Fibroblast of skin of right biceps (primary cell): ENCODE measurements around the gene PRKRA.
A peak's percentile ranks its signal among the peaks of the same experiment; 100 is the strongest.
"Not testable (repeated sequence)": the region's sequence is repeated elsewhere in the genome, so short reads cannot be mapped to it uniquely, and the experiment has no call there.

Experiments
- DNase-seq: peaks from one replicate; pipeline ENCODE4 v3.0.0-alpha.2; 2013

PRKRA gene

GRCh38 chr2:178450774-178451525 lies at the start of gene PRKRA, which contains the start of gene PJVK:
Gene PRKRA (minus strand): TSS chr2:178451175. CDS start chr2:178451030, 145 bp downstream.
Gene PJVK (plus strand): TSS chr2:178451378. CDS start chr2:178453410, 2,032 bp downstream.
- DNase-seq, result peak; percentile 97

GRCh38 chr2:178499640-178500039 lies 48.7 kb upstream of the PRKRA start:
- no peak for DNase-seq

GRCh38 chr2:178498137-178498536 lies 47.2 kb upstream of the PRKRA start:
- no peak for DNase-seq

- DNase-seq, result no peak
Observed at GRCh38 chr2:178496049-178496448, 45.1 kb upstream of the PRKRA start.

GRCh38 chr2:178491612-178492011 lies 40.6 kb upstream of the PRKRA start:
- no peak for DNase-seq

GRCh38 chr2:178485356-178485755 lies 34.4 kb upstream of the PRKRA start:
- no peak for DNase-seq

- DNase-seq, result peak; percentile 52
Observed at GRCh38 chr2:178484245-178485041, 33.5 kb upstream of the PRKRA start.

GRCh38 chr2:178482437-178482836 lies 31.5 kb upstream of the PRKRA start:
- no peak for DNase-seq

GRCh38 chr2:178480227-178481181 lies 29.5 kb upstream of the PRKRA start, which contains the start of gene PLEKHA3:
Gene PLEKHA3 (plus strand): TSS chr2:178480457. CDS start chr2:178480870, 413 bp downstream.
- peak; percentile 94 for DNase-seq

GRCh38 chr2:178479758-178480226 lies 28.8 kb upstream of the PRKRA start:
- peak; percentile 1 for DNase-seq

GRCh38 chr2:178479275-178479616 lies 28.3 kb upstream of the PRKRA start:
- no peak for DNase-seq

GRCh38 chr2:178478439-178479274 lies 27.7 kb upstream of the PRKRA start, which contains the start of gene FKBP7:
Gene FKBP7 (minus strand): TSS chr2:178478600. CDS start chr2:178478499, 101 bp downstream.
- DNase-seq, result peak; percentile 84

- peak; percentile 10 for DNase-seq
Observed at GRCh38 chr2:178478130-178478438, 27.1 kb upstream of the PRKRA start.

GRCh38 chr2:178477443-178478129 lies 26.6 kb upstream of the PRKRA start:
- peak; percentile 13 for DNase-seq

GRCh38 chr2:178476477-178476876 lies 25.5 kb upstream of the PRKRA start:
- DNase-seq, result no peak

GRCh38 chr2:178474560-178474959 lies 23.6 kb upstream of the PRKRA start:
- no peak for DNase-seq

- peak; percentile 35 for DNase-seq
Observed at GRCh38 chr2:178473931-178474330, 23.0 kb upstream of the PRKRA start.

- DNase-seq, result no peak
Observed at GRCh38 chr2:178473373-178473772, 22.4 kb upstream of the PRKRA start.

- not testable (repeated sequence) for DNase-seq
Observed at GRCh38 chr2:178471313-178471712, 20.3 kb upstream of the PRKRA start.

GRCh38 chr2:178469219-178469849 lies 18.4 kb upstream of the PRKRA start:
- DNase-seq, result no peak
